Duodenal mucosa (tissue), 2 donors: ENCODE measurements around the gene SMPD1.
"Not testable (repeated sequence)": the region's sequence is repeated elsewhere in the genome, so short reads cannot be mapped to it uniquely, and the experiment has no call there.

Source experiments
- H3K27ac ChIP-seq: one replicate; pipeline ENCODE4 v1.7.0; 2013; ENCODE audit warnings: low read depth, low read length
- H3K27me3 ChIP-seq, 2 donors: one replicate each; pipeline ENCODE4 v1.7.0; 2013; ENCODE audit warnings: low read length in 2 of 2, control low read depth in 1 of 2; ENCODE audit not compliant: insufficient read depth in 2 of 2, control insufficient read depth in 1 of 2
- H3K36me3 ChIP-seq, 2 donors: one replicate each; pipeline ENCODE4 v1.7.0; 2013; ENCODE audit warnings: low read length in 2 of 2, control low read depth in 1 of 2; ENCODE audit not compliant: insufficient read depth in 2 of 2, control insufficient read depth in 1 of 2
- H3K4me1 ChIP-seq, 2 donors: one replicate each; pipeline ENCODE4 v1.7.0; 2013; ENCODE audit warnings: low read length in 2 of 2, control low read depth in 1 of 2; ENCODE audit not compliant: insufficient read depth in 2 of 2, control insufficient read depth in 1 of 2
- H3K4me3 ChIP-seq, 2 donors: one replicate each; pipeline ENCODE4 v1.7.0; 2013; ENCODE audit warnings: low read length in 2 of 2, low read depth in 1 of 2
- H3K9ac ChIP-seq, 2 donors: one replicate each; pipeline ENCODE4 v1.7.0; 2013; ENCODE audit warnings: low read length in 2 of 2, low read depth in 1 of 2
- H3K9me3 ChIP-seq, 2 donors: one replicate each; pipeline ENCODE4 v1.7.0; 2013; ENCODE audit warnings: low read length in 2 of 2, control low read depth in 1 of 2; ENCODE audit not compliant: control insufficient read depth in 1 of 2

The SMPD1 gene

GRCh38 chr11:6388748-6389147, 1.5 kb upstream of the SMPD1 start:
- H3K27ac ChIP-seq, result no peak overlapping the region
- no peaks in the 10 kb centered on the region for H3K27me3 ChIP-seq
- H3K4me3 ChIP-seq, result peak overlapping the region in 1 of 2 donors; percentile 98
- peaks cover 22 to 31% of the 10 kb centered on the region in 2 donors for H3K4me1 ChIP-seq
- no peaks in the 10 kb centered on the region for H3K9me3 ChIP-seq
- H3K9ac ChIP-seq, result no peak overlapping the region
- H3K36me3 ChIP-seq, result no peaks in the 10 kb centered on the region

GRCh38 chr11:6390718-6391469, 620 bp downstream of the SMPD1 start:
- Histone ChIP-seq H3K36me3 (no peaks in the 10 kb centered on the region), H3K4me1 (peaks cover 22 to 31% of the 10 kb centered on the region in 2 donors), H3K4me3 (peak overlapping the region; percentile 94 to 98), H3K27me3 (no peaks in the 10 kb centered on the region), H3K27ac (peak overlapping the region; percentile 92), H3K9ac (peak overlapping the region; percentile 89 to 92), H3K9me3 (no peaks in the 10 kb centered on the region)

- no peak overlapping the region for H3K9ac ChIP-seq
- H3K27me3 ChIP-seq, result no peaks in the 10 kb centered on the region
- H3K36me3 ChIP-seq, result no peaks in the 10 kb centered on the region
- peaks cover 22 to 31% of the 10 kb centered on the region in 2 donors for H3K4me1 ChIP-seq
- no peaks in the 10 kb centered on the region for H3K9me3 ChIP-seq
- H3K4me3 ChIP-seq, result peak overlapping the region; percentile 94 to 98
- H3K27ac ChIP-seq, result no peak overlapping the region
Measured at GRCh38 chr11:6391537-6392134, 1.4 kb downstream of the SMPD1 start.

- H3K9ac ChIP-seq, H3K27me3 ChIP-seq, H3K27ac ChIP-seq, H3K36me3 ChIP-seq, H3K4me3 ChIP-seq, H3K9me3 ChIP-seq: not testable (repeated sequence)
- peaks cover 22 to 31% of the 10 kb centered on the region in 2 donors for H3K4me1 ChIP-seq
Measured at GRCh38 chr11:6392251-6392650, 2.0 kb downstream of the SMPD1 start.

GRCh38 chr11:6393989-6394670, 3.9 kb downstream of the SMPD1 start:
- H3K27ac ChIP-seq, result no peak overlapping the region
- no peak overlapping the region for H3K9ac ChIP-seq
- H3K9me3 ChIP-seq, result no peaks in the 10 kb centered on the region
- no peaks in the 10 kb centered on the region for H3K27me3 ChIP-seq
- H3K36me3 ChIP-seq, result no peaks in the 10 kb centered on the region
- peaks cover 14 to 18% of the 10 kb centered on the region in 2 donors for H3K4me1 ChIP-seq
- H3K4me3 ChIP-seq, result no peak overlapping the region

GRCh38 chr11:6395470-6396060, 5.3 kb downstream of the SMPD1 start:
- Histone ChIP-seq H3K36me3 (peaks cover 0 to 1% of the 10 kb centered on the region in 2 donors), H3K9me3 (no peaks in the 10 kb centered on the region), H3K4me1 (peaks cover 8 to 12% of the 10 kb centered on the region in 2 donors), H3K4me3 (no peak overlapping the region), H3K9ac (no peak overlapping the region), H3K27me3 (no peaks in the 10 kb centered on the region), H3K27ac (no peak overlapping the region)

GRCh38 chr11:6397156-6397555, 6.9 kb downstream of the SMPD1 start:
- no peak overlapping the region for H3K4me3 ChIP-seq
- H3K27ac ChIP-seq, result no peak overlapping the region
- H3K27me3 ChIP-seq, result no peaks in the 10 kb centered on the region
- no peaks in the 10 kb centered on the region for H3K9me3 ChIP-seq
- peaks cover 0 to 2% of the 10 kb centered on the region in 2 donors for H3K36me3 ChIP-seq
- no peak overlapping the region for H3K9ac ChIP-seq
- H3K4me1 ChIP-seq, result no peaks in the 10 kb centered on the region

GRCh38 chr11:6397636-6398035, 7.4 kb downstream of the SMPD1 start:
- no peaks in the 10 kb centered on the region for H3K9me3 ChIP-seq
- H3K4me1 ChIP-seq, result no peaks in the 10 kb centered on the region
- no peak overlapping the region for H3K27ac ChIP-seq
- H3K9ac ChIP-seq, result no peak overlapping the region
- H3K36me3 ChIP-seq, result peaks cover 0 to 2% of the 10 kb centered on the region in 2 donors
- H3K4me3 ChIP-seq, result no peak overlapping the region
- H3K27me3 ChIP-seq, result no peaks in the 10 kb centered on the region

- Histone ChIP-seq H3K9me3 (no peaks in the 10 kb centered on the region), H3K36me3 (peaks cover 0 to 9% of the 10 kb centered on the region in 2 donors), H3K4me3 (no peak overlapping the region), H3K4me1 (peaks cover 0 to 14% of the 10 kb centered on the region in 2 donors), H3K27ac (no peak overlapping the region), H3K27me3 (no peaks in the 10 kb centered on the region), H3K9ac (no peak overlapping the region)
Measured at GRCh38 chr11:6400431-6401345, 10.4 kb downstream of the SMPD1 start.
